ENCODE results near the gene USP51.
A peak's percentile ranks its signal among the peaks of the same experiment; 100 is the strongest.
"Not testable (repeated sequence)": the region's sequence is repeated elsewhere in the genome, so short reads cannot be mapped to it uniquely, and the experiment has no call there.

USP51 gene

DNA sequence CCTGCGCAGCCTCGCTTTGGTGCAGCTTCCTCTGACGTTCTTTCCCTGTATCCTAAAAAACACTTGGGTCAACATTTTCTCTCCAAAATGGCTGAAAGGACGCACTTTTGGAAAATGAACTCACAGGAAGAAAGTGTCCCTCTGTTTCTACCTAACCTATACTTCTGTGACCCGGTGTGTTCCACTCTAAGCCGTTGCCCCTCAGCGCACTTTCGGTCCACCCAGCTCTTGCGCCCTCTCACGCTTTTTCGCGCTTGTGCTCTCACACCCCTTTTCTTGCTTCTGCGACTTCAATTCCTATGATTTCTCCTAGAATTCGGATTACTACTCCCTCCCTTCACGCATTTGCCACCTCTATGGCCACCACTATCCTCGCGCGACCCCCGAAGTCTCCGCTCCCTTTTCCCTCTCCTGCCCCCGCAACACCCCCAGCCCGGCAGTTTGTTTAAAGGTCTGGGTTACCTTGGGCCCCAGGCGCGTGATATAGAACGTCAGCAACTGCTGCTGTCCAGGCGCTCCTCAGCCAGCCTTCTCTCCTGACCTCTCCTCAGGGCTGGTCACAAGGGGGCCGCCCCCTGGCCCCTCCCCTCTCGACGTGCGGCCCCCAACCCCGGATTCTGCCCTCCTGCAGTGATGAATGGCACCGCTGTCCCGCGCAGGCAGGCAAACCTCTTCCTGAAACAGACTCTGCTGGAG is at the start of gene USP51:
TSS of gene USP51 (minus strand) at position 535 of the 696 bp plus-strand sequence. CDS start 909 bp downstream, outside the sequence.
- DNase-seq = no peak

DNA sequence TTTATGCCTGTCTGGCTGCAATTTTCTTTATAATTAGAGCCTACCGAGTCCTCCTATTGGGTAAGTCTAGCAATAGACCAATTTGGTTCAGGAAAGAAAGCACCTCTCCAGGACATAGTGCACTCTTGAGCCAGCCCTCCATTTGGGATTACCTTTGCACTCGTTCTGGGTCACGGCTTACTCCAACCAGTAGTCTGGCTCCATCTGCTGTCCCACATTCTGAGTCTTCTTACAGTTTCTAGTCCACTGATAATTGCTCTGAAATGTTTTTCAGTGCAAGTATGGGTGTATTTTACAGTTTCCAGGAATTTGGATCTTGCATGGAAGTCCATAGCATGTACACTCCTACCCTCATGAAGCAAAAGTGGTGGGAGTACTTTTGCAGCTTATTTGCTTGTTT is 34.8 kb upstream of the USP51 start:
- no peak for DNase-seq

DNA sequence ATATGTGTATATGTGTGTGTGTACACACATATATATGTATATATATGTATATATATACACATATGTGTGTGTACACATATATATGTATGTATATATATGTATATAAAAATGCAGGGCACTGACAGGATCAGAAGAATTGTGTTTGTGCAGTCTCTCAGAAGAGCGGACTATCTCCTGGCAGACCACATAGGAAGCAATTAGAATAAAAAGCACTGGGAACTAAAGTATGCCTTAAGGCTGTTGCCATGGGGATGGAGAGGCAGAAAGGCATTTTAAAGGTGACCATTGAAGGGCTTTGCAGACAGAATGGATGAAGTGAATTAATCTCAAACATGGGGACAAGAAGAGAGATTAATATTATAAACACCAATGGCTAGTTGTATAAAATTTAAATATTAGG is 33.7 kb upstream of the USP51 start:
- DNase-seq = no peak

DNA sequence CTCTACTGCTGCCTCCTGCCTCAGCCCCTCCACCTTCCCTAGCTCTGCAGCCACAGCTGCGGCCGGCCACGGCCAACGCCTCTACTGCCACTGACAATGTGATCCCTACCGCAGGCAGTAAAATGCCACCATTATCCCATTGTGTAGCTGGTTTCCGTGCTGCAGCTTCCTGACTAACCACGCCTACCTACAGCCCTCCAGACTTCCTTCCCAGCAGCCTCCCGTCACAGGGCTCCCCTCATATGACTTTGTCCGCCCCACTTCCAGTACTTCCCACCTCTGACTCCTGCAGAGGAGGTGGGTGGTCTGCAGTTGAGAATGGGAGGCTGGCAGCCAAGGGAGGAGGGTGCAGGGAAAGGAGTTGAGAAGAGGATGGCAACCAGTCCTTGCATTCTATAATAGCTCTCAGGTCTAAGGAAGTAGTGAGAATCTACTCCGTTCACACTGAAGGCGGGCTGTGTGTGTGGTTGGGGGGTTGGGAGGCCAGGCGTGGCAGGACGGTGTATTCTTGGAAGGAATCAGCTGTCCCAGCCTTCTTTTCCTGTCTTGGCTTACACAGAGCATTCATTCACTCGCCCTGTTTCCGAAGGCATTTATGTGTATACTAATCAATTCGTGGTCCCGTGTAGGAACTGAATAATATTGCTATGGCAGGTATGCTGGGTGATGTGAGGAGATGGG is 33.1 kb upstream of the USP51 start:
- no peak for DNase-seq

DNA sequence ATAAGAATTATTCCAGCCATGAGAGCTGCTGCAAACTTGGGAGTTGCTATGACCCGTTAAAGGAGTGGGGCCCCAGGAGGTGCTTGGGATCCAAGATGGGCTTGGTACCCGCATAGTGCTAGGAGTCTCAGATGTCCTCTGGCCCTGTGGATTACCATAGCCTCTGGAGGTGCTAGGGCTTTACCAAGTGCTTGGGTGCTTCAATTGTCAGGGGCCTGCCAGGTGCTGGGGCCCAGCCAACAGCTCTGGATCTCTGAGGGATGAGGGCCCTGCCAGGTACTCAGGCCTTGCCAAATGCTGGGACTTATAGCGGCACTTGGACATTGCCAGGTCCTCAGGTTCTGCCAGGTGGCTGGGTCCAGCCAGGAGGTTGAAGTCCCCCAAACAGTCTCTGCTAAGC is 32.0 kb upstream of the USP51 start:
- DNase-seq = no peak

DNA sequence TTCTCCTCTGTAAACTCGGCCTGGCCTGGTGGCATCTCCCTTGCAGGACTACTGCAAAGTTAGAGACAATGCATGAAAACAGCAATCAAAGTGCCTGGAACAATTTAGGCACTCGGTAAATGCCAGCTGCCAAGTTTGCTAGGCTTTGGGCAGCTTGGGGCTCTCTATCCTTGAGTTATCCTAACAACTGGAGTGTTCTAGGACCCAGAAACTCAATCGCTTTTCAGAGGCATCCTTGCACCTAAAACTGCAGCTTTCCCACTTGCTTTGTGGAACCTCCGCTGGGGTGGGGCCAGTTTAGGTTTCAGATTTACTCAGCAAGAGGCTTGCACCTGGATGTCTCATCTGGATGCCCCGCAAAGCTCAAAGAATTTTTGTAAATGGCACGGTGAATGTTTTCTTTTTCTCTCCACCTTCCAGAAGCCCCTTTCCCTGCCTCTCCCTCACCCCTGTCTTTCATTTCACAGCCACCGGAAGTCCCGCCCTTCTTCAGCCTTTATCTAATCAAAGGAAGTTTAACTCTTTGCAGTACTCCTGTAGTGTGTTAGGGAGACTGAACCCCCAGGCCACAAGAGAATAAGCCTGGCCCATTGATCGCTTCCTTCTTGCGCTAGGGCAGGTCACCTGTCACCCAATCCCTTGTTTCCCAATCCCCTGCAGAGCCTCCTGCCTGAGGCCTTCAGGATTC is 27.3 kb upstream of the USP51 start:
- DNase-seq = not testable (repeated sequence)

DNA sequence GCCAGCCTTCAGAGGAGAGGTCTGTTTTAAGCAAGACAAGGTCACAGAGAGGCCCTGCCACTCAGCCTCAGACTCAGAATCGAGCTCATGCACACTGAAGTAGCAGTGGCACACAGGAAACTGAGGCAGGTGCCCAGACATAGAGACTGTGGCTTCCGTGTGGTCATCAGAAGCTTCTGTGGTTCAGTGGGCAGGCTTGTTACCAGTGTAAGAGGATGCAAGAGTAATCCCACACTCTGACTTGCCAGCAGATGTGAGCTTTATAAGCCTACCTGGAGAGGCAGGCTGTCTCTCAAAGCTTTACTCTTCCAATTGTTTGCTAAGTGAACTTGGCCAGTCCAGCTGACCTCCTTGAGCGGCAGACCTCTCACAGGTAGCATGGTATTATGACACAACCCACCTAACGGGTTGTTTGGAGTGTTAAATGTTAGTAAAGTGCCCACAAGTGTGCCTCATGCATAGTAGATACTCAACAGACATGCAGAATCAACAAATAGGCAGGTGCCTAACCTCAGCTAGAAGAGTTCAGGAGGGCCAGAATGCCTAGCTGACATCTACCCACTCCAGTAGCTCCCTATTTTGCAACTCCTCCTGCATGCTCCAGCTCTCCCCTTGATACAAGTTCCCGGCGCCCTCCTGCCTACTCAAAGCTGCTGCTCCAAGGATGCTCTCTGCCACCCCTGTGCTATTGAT is 23.5 kb upstream of the USP51 start:
- not testable (repeated sequence) for DNase-seq

DNA sequence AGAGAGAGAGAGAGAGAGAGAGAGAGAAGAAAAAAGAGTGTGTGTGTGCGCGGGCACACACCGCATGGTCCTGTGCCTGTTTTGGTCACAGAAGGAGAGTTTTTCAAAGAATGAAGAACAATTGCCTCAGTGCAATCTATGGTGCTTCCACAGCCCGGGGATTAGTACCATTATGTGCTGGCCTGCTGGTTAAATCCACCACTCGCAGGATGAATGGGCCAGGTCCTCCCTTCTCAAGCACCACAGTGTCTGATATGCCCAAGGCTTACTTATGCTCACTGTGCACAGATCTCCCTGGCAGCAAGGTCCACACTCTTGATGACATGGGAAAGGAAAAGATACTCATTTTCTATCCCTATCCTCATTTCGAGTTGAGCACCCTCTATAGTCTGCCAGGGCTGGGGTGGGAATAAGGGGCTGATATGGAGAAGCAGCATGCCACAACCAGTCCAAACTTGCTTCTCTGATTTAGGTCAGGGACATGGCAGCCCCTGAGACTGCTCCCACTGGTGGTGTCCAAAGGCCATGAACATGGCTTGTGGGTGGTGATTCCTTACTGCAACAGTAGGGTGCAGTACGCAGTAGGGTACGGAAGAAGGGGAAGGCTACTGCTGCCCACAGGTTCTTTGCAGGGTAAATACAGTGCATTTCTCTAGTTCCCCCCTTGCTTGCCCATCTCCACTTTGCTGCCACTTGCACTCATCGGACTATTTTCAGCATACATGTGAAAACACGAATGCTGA is 18.9 kb upstream of the USP51 start:
- DNase-seq = not testable (repeated sequence)

DNA sequence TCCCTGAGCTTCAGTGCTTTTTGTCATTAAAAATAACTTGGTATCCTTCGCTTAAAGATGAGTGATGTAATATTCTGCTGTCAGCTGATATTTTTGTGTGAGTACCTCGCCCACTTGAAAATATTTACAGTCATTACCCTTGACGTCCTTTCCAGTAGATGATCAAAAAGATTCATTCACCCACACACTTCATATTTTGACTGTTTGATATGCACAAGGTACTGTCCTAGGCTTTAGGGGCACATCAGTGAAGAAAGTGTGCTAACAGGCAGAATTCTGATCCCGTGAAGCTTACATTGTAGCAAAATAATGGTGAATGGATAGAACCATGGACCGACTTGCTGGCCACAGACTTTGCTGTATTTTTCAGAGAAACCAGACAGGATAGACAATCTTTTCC is 18.1 kb upstream of the USP51 start:
- not testable (repeated sequence) for DNase-seq

DNA sequence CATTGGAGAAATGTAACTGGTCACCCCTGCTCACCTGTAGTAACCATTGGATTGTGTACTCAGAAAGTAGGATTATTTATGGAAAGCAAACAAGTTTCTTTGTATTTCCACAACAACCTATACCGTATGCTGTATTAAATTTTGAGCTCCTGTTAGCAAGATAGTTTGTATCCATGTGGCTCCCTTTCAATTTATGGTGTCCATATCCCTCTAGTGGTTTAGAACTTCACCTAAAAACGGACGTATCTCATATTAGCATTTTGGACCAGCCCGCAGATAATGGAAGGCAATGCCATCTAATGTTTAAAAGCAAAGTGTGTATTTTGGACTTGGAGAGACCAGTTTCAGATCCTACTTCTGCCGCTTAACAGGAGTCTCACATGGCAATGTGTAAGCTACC is 17.4 kb upstream of the USP51 start:
- not testable (repeated sequence) for DNase-seq

DNA sequence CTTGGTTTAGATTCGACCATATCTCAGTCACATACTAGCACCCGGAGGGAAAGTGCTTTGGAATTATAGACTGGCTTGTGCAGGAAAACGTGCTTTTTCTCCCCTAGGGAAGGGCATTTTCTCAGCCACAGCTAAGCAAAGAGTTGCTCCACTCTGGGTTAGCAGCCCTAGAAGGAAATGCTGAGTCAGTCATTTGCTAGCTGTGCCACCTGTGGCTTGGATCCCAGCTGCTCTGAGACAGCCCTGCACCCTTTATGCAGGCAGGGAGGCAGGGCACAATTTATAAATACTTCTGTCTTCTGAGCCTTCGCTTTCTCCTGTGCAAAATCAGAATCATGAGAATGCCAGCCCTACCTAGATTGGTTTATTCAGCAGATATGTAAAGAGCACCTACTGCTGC is 1.3 kb upstream of the USP51 start:
- no peak for DNase-seq

DNA sequence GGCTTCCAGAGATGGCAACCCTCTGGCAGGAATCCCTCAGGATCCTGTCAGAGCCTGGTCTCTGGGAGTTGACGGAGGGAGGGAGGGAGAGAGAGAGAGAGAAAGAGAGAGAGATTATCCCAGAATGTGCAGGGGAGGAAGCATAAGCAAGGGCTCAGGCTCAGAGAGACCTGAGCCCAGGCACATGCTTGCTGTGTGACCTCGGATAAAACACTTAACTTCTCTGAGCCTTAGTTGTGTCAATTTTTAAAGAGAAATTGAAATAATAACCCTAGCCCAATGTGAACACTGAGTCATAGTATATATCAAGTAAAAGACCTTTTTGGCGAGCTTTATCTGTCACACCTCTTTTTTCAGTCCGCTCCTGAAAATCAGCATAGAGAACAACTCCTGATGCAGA is 473 bp upstream of the USP51 start:
- no peak for DNase-seq

DNA sequence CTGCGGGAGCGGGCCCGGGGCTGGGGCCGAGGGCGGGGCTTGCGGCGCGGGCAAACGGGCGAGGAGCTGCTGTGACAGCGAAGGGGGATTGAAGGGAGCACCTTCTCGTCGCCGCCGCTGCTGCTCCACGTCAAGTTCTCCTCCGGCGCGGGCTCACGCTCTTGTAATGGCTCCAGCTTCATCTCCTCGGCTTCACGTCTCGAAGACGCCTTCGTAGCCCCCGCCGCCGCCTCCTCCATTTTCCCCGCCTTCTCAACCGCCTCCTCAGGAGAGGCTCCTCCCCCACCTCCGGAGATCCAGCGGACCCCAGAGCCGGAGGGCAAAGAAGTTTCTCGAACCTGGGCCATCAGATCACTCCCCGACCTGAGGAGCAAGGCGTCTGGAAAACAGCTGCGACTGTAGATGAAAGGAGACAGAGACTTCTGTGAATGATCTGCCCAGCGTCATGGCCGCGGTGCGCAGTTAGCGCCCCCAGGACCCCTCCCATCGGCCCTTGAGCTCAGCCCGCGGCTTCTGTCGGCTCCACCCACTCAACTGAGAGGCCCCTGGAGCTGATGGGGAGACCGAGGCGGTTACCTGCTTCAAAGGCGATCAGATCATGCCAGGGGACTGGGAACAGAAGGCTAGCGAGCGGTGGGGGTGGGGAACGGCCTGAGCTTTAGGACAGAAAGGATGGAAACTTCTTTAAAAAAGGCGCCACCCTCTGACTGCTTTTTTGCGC is 895 bp downstream of the USP51 start:
- peak; percentile 39 for DNase-seq

DNA sequence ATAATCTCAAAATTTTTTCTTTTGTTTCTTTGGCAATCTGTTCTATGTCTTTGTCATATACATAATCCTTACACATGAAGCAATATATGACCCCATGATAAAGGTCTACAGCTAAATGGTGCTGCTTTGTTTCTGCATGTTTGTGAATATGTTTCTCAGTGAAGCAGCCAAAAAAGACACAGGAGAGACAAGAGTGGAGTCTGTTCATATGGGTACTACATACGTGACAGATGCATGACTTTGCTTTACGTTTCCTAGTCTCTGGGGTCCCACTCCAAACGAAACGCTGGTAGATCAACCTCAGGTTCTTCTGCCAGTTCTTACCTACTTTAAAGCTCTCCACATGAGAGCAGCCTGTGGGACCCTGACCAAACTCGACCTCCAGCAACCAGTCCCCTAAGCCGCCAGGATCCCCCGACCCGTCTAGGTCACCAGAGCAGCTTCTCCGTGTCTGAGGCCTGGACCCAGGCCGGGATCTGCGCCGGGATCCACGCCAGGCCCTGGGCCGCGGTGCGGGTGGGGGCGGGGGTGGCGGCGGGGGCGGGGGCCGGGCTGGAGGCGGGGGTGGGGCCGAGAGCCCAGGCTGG is 1.5 kb downstream of the USP51 start:
- no peak for DNase-seq

DNA sequence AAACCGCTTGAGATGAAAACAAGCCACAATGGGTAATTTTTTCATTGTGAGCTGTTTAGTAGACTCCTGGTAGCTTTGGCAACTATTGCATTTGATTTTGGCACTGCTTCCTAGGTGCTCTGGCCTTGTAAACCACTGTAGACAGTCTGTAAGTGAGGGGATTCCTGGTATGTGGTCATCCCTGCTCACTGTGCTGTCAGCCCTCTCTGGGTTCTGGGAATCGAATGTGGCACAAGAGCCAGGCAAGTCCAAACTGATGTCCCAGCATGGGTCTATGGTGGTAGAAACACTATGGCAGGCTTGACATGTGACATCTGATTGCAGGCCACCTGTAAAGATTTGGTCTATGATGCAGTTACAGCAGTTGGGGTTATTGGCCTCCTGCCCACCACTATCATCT is 2.5 kb downstream of the USP51 start:
- no peak for DNase-seq

DNA sequence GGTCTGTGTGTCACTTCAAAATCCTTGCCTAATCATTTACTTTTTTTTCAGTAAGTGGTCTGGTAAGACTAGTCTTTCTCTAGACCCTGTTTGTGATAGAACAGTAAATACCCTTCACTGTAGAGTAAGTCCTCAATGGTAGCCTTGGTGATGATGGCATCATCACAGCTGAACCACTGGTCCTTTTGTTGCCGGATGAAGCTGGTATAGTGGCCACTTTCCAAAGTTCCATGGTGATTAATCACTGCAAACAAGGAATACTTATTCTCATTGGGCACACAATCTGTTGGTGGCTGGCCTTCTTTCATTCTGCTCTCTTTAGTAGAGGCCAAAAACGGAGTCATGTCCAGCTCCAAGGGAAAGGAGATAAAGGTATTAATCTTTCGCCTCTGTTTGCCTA is 2.9 kb downstream of the USP51 start:
- DNase-seq = no peak

DNA sequence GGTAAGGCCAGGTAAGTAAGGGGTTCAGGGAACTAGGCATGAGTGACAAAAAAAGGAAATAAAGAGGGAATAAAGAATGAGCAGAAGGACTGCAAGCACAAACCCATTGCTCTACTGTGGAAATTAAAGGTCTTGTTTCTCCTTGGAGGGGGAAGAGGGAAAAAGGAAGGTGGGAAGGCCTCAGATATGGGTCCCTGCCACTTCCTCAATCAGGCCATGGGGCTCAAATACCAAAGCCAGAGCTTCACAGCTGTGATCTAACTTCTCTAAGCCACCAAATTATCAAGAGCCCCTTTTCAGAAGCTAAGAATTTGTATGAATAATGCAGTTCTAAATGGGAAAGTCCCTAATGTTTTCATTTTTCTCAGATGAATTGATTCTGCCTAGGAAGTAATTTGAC is 4.7 kb downstream of the USP51 start:
- DNase-seq = no peak

DNA sequence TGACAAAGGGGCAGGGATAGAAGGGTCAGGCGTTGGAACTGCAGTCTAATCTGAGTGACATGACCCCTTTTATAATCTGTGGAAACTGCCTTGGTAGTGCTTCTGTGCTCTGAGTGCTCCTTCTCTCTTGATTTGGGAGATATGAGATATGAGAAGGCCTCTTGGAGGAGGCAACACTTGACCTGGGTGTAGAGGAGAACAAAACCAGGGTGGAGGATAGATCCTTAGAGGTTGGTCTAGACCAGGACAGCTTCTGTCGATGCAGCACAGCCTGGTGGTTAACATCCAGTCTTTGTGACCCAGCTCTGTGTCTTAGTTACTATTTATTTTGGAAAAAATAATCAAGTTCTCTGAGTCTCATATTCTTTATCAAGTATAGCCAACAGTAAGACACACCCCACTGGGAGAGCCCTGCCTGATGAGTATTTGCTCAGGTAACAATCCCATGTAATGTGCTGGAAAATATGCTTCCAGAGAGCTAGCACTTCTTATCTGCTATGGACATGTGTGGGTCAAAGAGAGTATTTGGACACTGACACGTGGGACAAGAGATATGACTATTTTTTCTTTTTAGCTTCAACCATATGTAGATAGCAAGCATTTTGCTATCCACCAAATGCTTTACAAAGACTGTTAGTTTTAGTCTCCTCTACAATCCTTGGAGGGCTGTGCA is 9.1 kb downstream of the USP51 start:
- DNase-seq = no peak

DNA sequence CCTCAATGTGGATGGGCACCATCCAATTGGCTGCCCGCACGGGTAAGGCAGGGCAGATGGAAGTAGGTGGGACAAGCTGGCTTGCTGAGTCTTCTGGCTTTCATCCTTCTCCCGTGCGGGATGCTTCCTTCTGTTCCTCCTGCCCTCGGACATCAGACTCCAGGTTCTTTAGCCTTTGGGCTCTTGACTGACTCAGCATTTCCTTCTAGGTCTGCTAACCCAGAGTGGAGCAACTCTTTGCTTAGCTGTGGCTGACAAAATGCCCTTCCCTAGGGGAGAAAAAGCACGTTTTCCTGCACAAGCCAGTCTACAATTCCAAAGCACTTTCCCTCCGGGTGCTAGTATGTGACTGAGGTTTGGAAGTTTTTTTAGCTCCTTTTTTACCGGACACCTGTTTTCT is 9.7 kb downstream of the USP51 start:
- not testable (repeated sequence) for DNase-seq

DNA sequence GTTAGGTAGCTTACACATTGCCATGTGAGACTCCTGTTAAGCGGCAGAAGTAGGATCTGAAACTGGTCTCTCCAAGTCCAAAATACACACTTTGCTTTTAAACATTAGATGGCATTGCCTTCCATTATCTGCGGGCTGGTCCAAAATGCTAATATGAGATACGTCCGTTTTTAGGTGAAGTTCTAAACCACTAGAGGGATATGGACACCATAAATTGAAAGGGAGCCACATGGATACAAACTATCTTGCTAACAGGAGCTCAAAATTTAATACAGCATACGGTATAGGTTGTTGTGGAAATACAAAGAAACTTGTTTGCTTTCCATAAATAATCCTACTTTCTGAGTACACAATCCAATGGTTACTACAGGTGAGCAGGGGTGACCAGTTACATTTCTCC is 23.9 kb downstream of the USP51 start:
- not testable (repeated sequence) for DNase-seq

DNA sequence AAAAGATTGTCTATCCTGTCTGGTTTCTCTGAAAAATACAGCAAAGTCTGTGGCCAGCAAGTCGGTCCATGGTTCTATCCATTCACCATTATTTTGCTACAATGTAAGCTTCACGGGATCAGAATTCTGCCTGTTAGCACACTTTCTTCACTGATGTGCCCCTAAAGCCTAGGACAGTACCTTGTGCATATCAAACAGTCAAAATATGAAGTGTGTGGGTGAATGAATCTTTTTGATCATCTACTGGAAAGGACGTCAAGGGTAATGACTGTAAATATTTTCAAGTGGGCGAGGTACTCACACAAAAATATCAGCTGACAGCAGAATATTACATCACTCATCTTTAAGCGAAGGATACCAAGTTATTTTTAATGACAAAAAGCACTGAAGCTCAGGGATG is 24.5 kb downstream of the USP51 start:
- DNase-seq = not testable (repeated sequence)
